Keratinocyte (primary cell): ENCODE measurements around the gene NRF1. TPM values are rescaled to one million over a fixed set of nuclear protein-coding genes. Genes with fewer than 3 reads are reported as not detected.

ENCODE experiments used
- DNase-seq: peaks from one replicate; pipeline ENCODE4 v3.0.0-alpha.2; 2011; ENCODE audit warnings: low read depth, missing footprints, low spot score
- FAIRE-seq: peaks from 2 replicates; lab custom pipeline; 2011; peaks lifted over from hg19 to GRCh38; lab: Jason Lieb, UNC
- H2AFZ ChIP-seq: 2 replicates; pipeline ENCODE4 v1.6.0; 2012; ENCODE audit warnings: low read length, control low read depth, inconsistent platforms; ENCODE audit not compliant: control insufficient read depth
- H3K27ac ChIP-seq: 2 replicates; pipeline ENCODE4 v1.5.1; 2011; ENCODE audit warnings: low read length; ENCODE audit not compliant: control insufficient read depth, insufficient read depth
- H3K27me3 ChIP-seq: 3 replicates; pipeline ENCODE4 v1.6.0; 2011; ENCODE audit warnings: low read length; ENCODE audit not compliant: control insufficient read depth, insufficient read depth; ENCODE audit errors: extremely low read depth
- H3K36me3 ChIP-seq, 2 experiments: 2 replicates in 1 of 2; 3 replicates in 1 of 2; pipeline ENCODE4 v1.5.1; 2011; ENCODE audit warnings: low read length in 2 of 2, mild to moderate bottlenecking in 1 of 2; ENCODE audit not compliant: control insufficient read depth in 2 of 2, insufficient read depth in 2 of 2; ENCODE audit errors: extremely low read depth in 1 of 2
- H3K4me1 ChIP-seq: 3 replicates; pipeline ENCODE4 v1.5.1; 2011; ENCODE audit warnings: low read length; ENCODE audit not compliant: control insufficient read depth, insufficient read depth; ENCODE audit errors: extremely low read depth
- H3K4me2 ChIP-seq: 3 replicates; pipeline ENCODE4 v1.6.0; 2011; ENCODE audit warnings: low read depth, low read length; ENCODE audit not compliant: control insufficient read depth, insufficient read depth; ENCODE audit errors: extremely low read depth
- H3K4me3 ChIP-seq, 3 experiments: fragments of 200-600 bp in 1 of 3; sonication (generic) in 1 of 3; 2 replicates in 2 of 3; 3 replicates in 1 of 3; pipeline ENCODE4 v1.5.1; 2011 to 2016; ENCODE audit warnings: low read length in 3 of 3, mild to moderate bottlenecking in 3 of 3, control low read depth in 2 of 3, inconsistent platforms in 1 of 3, low read depth in 1 of 3, mixed read lengths in 1 of 3, mixed run types in 1 of 3, moderate library complexity in 1 of 3; ENCODE audit not compliant: control insufficient read depth in 2 of 3, insufficient read depth in 2 of 3; ENCODE audit errors: extremely low read depth in 1 of 3
- H3K79me2 ChIP-seq: 2 replicates; pipeline ENCODE4 v1.6.0; 2012; ENCODE audit warnings: low read length; ENCODE audit not compliant: control insufficient read depth, insufficient read depth
- H3K9ac ChIP-seq: 3 replicates; pipeline ENCODE4 v1.6.0; 2011; ENCODE audit warnings: low read length; ENCODE audit not compliant: control insufficient read depth, insufficient read depth; ENCODE audit errors: extremely low read depth
- H3K9me1 ChIP-seq: 3 replicates; pipeline ENCODE4 v1.6.0; 2011; ENCODE audit warnings: low read length; ENCODE audit not compliant: control insufficient read depth, insufficient read depth; ENCODE audit errors: extremely low read depth
- H3K9me3 ChIP-seq: 2 replicates; pipeline ENCODE4 v1.5.1; 2012; ENCODE audit warnings: low read depth, low read length; ENCODE audit not compliant: control insufficient read depth
- H4K20me1 ChIP-seq: 3 replicates; pipeline ENCODE4 v1.6.0; 2011; ENCODE audit warnings: low read length; ENCODE audit not compliant: control insufficient read depth, insufficient read depth; ENCODE audit errors: extremely low read depth
- CTCF ChIP-seq, 3 experiments: IDR thresholded peaks in 1 of 3; conservative IDR thresholded peaks in 1 of 3; optimal IDR thresholded peaks in 1 of 3; 2 replicates in 2 of 3; 3 replicates in 1 of 3; pipeline versions ENCODE3 to v1.5.1; 2011; ENCODE audit warnings: low read length in 3 of 3, mild to moderate bottlenecking in 3 of 3, moderate library complexity in 2 of 3, control low read depth in 1 of 3, inconsistent platforms in 1 of 3; ENCODE audit not compliant: insufficient read depth in 2 of 3; ENCODE audit errors: extremely low read depth in 1 of 3
- EZH2 ChIP-seq: IDR thresholded peaks from one replicate; pipeline ENCODE4 v1.6.1; 2012; ENCODE audit warnings: inconsistent platforms, mild to moderate bottlenecking, low read length, moderate library complexity
- dilution Hi-C: fragments of 300-500 bp; cut with MboI; formaldehyde crosslinking; loops from one replicate; pipeline ENCODE4 v1.7.0; 2020; ENCODE audit warnings: low sequenced_read_pairs; ENCODE audit not compliant: extremely low pct_ligation_motif_present
- polyA plus RNA-seq, 5 experiments: library from polyadenylated mRNA; depleted of rRNA in 3 of 5; stranded (reverse) in 3 of 5; stranded (forward) in 1 of 5; unstranded in 1 of 5; fragments of >200 nt; gene quantifications; 1 replicate in 1 of 5; 2 replicates in 3 of 5; 3 replicates in 1 of 5; pipeline versions ENCODE4 v1.2.1 to v1.2.3, GENCODE V29; 2011 to 2012; ENCODE audit warnings: missing spikeins in 2 of 5, low read depth in 1 of 5, low replicate concordance in 1 of 5

Gene NRF1
- polyA plus RNA-seq, 1 donor (not counting 4 experiments of a cell fraction or from before 2014, with no cell fraction given): 12.6 TPM

- Histone ChIP-seq H3K36me3 (no peaks in the 10 kb centered on the region), H3K4me3 (no peak overlapping the region), H3K4me2 (no peak overlapping the region), H3K79me2 (no peaks in the 10 kb centered on the region), H4K20me1 (no peaks in the 10 kb centered on the region), H3K4me1 (peaks cover 12% of the 10 kb centered on the region), H2AFZ (no peak overlapping the region), H3K27ac (no peak overlapping the region), H3K27me3 (peaks cover 3% of the 10 kb centered on the region), H3K9me1 (no peaks in the 10 kb centered on the region), H3K9ac (no peak overlapping the region), H3K9me3 (no peaks in the 10 kb centered on the region)
- FAIRE-seq (no peak), DNase-seq (no peak)
- TF ChIP-seq EZH2 (no peak), CTCF (optimal IDR thresholded peaks at IDR 0.05 in 1 of 3, IDR thresholded peaks at IDR 0.05 in 1 of 3, conservative IDR thresholded peaks at IDR 0.05 in 1 of 3; ENCODE audit: extremely low read depth in 1 of 3, insufficient read depth in 2 of 3, low read length in 3 of 3) (no peak)
- dilution Hi-C loops: no loop called here
Observed at GRCh38 chr7:129567377-129567776, 44.1 kb upstream of the NRF1 start.

GRCh38 chr7:129568240-129568639 lies 43.3 kb upstream of the NRF1 start:
- H3K4me1 ChIP-seq: peaks cover 12% of the 10 kb centered on the region
- H3K9me3 ChIP-seq: no peaks in the 10 kb centered on the region
- TF ChIP-seq CTCF (optimal IDR thresholded peaks at IDR 0.05 in 1 of 3, IDR thresholded peaks at IDR 0.05 in 1 of 3, conservative IDR thresholded peaks at IDR 0.05 in 1 of 3; ENCODE audit: extremely low read depth in 1 of 3, insufficient read depth in 2 of 3, low read length in 3 of 3): no peak
- no peak for TF ChIP-seq EZH2
- H3K9ac ChIP-seq: no peak overlapping the region
- H2AFZ ChIP-seq: no peak overlapping the region
- no peaks in the 10 kb centered on the region for H3K9me1 ChIP-seq
- peaks cover 3% of the 10 kb centered on the region for H3K27me3 ChIP-seq
- no peaks in the 10 kb centered on the region for H3K36me3 ChIP-seq
- DNase-seq (no peak), FAIRE-seq (no peak)
- no peaks in the 10 kb centered on the region for H4K20me1 ChIP-seq
- dilution Hi-C loops: no loop called here
- H3K4me2 ChIP-seq: no peak overlapping the region
- H3K27ac ChIP-seq: no peak overlapping the region
- H3K4me3 ChIP-seq: no peak overlapping the region
- no peaks in the 10 kb centered on the region for H3K79me2 ChIP-seq
